ENCODE results near the gene CCDC60. TPM values are rescaled to one million over a fixed set of nuclear protein-coding genes. Genes with fewer than 3 reads are reported as not detected.

CCDC60 gene
- total RNA-seq, 1 donor: not detected

DNA sequence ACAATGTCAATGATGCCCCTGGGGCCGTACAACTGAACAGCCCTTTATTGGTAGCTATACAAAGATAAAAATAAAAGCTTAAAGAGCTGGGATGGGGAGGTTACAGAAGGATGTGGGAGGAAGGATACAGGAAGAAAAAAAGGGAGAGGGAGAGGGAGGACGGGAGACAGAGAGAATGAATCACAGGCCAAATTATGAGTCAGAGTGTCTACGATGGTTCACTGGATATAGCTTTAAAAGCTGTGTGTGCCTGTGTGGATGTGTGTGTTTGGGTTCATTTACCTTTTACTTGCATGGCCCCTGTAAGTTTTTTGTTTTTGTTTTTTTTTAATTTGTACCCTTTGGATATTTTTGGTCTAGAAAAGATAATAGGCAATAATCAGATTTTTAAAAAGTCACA is 111.9 kb downstream of the CCDC60 start:
- TF ChIP-seq, protein P1, sequence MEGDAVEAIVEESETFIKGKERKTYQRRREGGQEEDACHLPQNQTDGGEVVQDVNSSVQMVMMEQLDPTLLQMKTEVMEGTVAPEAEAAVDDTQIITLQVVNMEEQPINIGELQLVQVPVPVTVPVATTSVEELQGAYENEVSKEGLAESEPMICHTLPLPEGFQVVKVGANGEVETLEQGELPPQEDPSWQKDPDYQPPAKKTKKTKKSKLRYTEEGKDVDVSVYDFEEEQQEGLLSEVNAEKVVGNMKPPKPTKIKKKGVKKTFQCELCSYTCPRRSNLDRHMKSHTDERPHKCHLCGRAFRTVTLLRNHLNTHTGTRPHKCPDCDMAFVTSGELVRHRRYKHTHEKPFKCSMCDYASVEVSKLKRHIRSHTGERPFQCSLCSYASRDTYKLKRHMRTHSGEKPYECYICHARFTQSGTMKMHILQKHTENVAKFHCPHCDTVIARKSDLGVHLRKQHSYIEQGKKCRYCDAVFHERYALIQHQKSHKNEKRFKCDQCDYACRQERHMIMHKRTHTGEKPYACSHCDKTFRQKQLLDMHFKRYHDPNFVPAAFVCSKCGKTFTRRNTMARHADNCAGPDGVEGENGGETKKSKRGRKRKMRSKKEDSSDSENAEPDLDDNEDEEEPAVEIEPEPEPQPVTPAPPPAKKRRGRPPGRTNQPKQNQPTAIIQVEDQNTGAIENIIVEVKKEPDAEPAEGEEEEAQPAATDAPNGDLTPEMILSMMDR (IDR thresholded peaks at IDR 0.05; ENCODE audit: insufficient read depth, low read length): no peak
- no peak for DNase-seq (ENCODE audit: low read depth)

GRCh38 chr12:119447126-119447525 is 112.6 kb downstream of the CCDC60 start:
- no peak for DNase-seq (ENCODE audit: low read depth)
- TF ChIP-seq, protein P1 (IDR thresholded peaks at IDR 0.05; ENCODE audit: insufficient read depth, low read length): no peak
- H3K4me3 ChIP-seq (ENCODE audit: low read depth, low read length): no peak overlapping the region

More for the DNA sequence above, 111.9 kb downstream of the CCDC60 start:
- no peak overlapping the region for H3K4me3 ChIP-seq (ENCODE audit: low read depth, low read length)

DNA sequence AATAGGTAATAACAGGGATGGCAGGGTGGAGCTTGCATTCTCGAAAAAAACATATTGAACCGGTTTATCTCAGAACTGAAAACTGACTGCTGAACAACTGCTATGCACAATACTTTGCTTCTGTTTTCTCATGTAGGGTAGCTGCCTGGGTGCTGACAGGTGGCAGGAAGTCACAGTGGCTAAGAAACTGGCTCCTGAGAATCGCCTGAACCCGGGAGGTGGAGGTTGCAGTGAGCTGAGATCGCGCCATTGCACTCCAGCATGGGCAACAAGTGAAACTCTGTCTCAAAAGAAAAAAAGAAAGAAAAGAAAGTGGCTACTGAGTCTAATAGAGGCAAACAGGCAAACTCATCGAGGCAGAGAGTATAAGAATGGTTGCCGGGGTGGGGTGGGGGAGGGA is 113.1 kb downstream of the CCDC60 start:
- no peak overlapping the region for H3K4me3 ChIP-seq (ENCODE audit: low read depth, low read length)
- TF ChIP-seq, protein P1 (IDR thresholded peaks at IDR 0.05; ENCODE audit: insufficient read depth, low read length): no peak
- no peak for DNase-seq (ENCODE audit: low read depth)

DNA sequence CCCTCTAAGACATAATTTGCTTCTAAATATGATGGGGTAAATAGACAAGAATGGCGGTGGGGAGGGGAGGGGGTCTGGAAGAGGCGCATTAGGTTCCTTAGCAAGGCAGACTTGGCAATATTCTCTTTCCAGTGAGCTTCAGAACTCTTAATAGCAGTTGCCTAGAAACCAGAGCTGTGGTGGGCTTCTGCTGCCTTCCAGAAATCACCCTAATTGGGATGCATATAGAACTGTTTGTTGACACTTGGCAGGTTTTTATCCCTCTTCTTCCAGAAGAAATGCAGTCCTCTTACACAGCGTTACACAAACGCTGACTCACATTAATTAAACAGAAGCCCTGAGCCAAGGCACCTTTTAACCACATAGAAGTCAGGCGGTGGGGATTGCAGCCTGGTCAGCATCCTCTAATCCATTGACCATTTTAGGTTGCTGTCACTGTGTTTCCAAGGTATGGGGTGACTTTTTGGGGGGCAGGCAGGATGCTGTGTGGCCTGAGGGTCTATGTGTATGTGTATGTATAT is 114.1 kb downstream of the CCDC60 start:
- DNase-seq (ENCODE audit: low read depth): no peak
- TF ChIP-seq, protein P1 (IDR thresholded peaks at IDR 0.05; ENCODE audit: insufficient read depth, low read length): no peak
- no peak overlapping the region for H3K4me3 ChIP-seq (ENCODE audit: low read depth, low read length)

DNA sequence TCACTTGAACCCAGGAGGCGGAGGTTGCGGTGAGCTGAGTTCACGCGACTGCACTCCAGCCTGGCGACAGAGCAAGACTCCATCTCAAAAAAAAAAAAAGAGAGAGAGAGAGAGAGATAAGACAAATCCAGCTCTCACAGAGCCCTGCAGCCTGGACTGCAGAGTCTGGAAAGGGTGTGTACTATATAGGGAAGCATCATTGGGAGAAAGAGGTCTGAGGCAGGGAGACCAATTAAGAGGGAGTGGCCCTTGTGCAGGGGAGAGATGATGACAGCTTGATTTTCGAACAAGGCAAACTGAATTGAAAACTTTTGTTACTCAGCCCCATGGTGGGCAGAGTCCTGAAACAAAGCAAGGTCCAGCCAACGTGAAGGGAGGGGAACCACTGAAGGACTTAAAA is 116.2 kb downstream of the CCDC60 start:
- DNase-seq (ENCODE audit: low read depth): no peak
- TF ChIP-seq, protein P1 (IDR thresholded peaks at IDR 0.05; ENCODE audit: insufficient read depth, low read length): no peak
- H3K4me3 ChIP-seq (ENCODE audit: low read depth, low read length): no peak overlapping the region

- no peak for DNase-seq (ENCODE audit: low read depth)
- H3K4me3 ChIP-seq (ENCODE audit: low read depth, low read length): no peak overlapping the region
- TF ChIP-seq, protein P1 (IDR thresholded peaks at IDR 0.05; ENCODE audit: insufficient read depth, low read length): no peak
These were observed 122.3 kb downstream of the CCDC60 start for GRCh38 chr12:119456824-119457223.

- TF ChIP-seq, protein P1 (IDR thresholded peaks at IDR 0.05; ENCODE audit: insufficient read depth, low read length): no peak
- DNase-seq (ENCODE audit: low read depth): no peak
- no peak overlapping the region for H3K4me3 ChIP-seq (ENCODE audit: low read depth, low read length)
These were observed 122.7 kb downstream of the CCDC60 start for GRCh38 chr12:119457271-119457670.
